KOPT-K1 (cell line): ENCODE measurements around the gene CTXN1.
A peak's percentile ranks its signal among the peaks of the same experiment; 100 is the strongest.
"Not testable (repeated sequence)": the region's sequence is repeated elsewhere in the genome, so short reads cannot be mapped to it uniquely, and the experiment has no call there.

Experiments used
- H3K27ac ChIP-seq: fragments of 200-600 bp; sonication (generic); 2 replicates; pipeline ENCODE4 v1.5.1; 2016; ENCODE audit warnings: antibody characterized with exemption, mild to moderate bottlenecking, low read depth, low read length; ENCODE audit not compliant: poor library complexity, severe bottlenecking
- H3K36me3 ChIP-seq: fragments of 200-600 bp; sonication (generic); 2 replicates; pipeline ENCODE4 v1.5.1; 2017; ENCODE audit warnings: antibody characterized with exemption, mild to moderate bottlenecking, low read length, moderate library complexity; ENCODE audit not compliant: insufficient read depth
- H3K9me3 ChIP-seq: fragments of 200-600 bp; sonication (generic); 2 replicates; pipeline ENCODE4 v1.5.1; 2017; ENCODE audit warnings: antibody characterized with exemption, low read length, mild to moderate bottlenecking; ENCODE audit not compliant: insufficient read depth, poor library complexity, severe bottlenecking

The CTXN1 gene

GRCh38 chr19:7933411-7933810, 7.5 kb upstream of the CTXN1 start:
- Histone ChIP-seq H3K9me3 (no peaks in the 10 kb centered on the region), H3K27ac (no peak overlapping the region), H3K36me3 (peaks cover 92% of the 10 kb centered on the region)

GRCh38 chr19:7932930-7933300, 7.0 kb upstream of the CTXN1 start:
- Histone ChIP-seq H3K9me3 (no peaks in the 10 kb centered on the region), H3K36me3 (peaks cover 87% of the 10 kb centered on the region), H3K27ac (no peak overlapping the region)

- Histone ChIP-seq H3K36me3 (peaks cover 85% of the 10 kb centered on the region), H3K27ac (no peak overlapping the region), H3K9me3 (no peaks in the 10 kb centered on the region)
Measured at GRCh38 chr19:7932276-7932929, 6.5 kb upstream of the CTXN1 start.

DNA sequence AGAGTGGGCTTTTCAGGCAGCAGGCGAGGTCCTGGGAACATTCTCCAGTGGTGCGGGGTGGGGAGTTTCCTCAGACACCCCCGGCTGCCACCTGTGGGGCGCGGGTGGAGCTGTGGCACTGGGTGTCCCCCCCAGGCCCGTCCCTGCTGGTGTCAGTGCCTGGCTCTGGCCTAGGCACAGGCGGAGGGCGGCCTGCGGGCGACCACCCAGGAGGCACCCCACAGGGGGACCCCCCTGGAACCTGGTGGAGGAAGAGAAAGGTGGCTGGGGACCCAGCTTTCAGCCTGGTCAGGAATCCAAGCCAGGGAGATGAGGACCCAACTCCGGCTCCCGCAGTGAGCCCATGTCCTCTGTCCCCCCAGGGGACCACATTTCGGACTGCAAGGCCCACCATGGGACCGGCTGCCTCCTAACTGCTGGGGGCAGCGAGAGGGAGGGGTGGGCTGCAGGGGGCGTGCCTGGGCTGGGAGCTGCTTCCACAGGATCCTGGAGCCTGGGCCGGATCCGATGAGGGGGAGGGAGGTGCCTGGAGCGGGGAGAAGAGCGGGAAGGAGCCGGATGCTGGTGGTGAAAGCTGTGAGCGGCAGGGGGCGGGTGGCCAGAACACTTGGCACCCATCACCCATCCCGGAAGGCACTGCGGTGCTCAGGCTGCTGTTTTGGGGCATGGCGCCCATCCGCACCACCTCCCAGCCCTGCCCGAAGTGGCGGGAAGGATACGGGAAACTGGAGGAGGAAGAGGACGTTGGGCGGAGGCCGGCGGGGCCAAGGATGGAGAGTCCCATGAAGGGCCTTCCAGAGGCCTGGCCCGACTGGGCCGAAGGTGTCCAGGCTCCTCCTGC, 5.5 kb upstream of the CTXN1 start:
- Histone ChIP-seq H3K27ac (no peak overlapping the region), H3K36me3 (peaks cover 76% of the 10 kb centered on the region), H3K9me3 (no peaks in the 10 kb centered on the region)

DNA sequence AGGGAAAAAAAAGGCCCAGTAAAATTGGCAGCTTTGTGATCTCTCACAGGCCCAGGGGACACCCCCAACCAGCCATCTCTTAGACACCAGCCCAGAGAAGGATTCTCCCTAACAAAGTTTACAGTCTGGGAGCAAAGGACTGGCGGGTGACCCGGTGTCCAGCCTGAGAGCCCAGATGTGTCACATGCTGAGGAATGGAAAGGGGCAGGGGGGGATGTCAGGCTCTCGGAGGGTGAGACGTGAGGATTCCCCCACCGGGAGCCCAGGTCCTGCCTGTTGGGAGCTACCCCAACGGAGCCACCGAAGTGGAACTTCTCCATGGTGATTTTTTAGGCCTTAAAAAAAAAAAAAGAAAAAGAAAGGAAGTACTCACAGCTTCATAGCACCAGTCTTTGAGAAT, 4.8 kb upstream of the CTXN1 start:
- Histone ChIP-seq H3K27ac (no peak overlapping the region), H3K9me3 (no peaks in the 10 kb centered on the region), H3K36me3 (peaks cover 70% of the 10 kb centered on the region)

GRCh38 chr19:7930030-7930429, 4.1 kb upstream of the CTXN1 start:
- H3K36me3 ChIP-seq: peaks cover 62% of the 10 kb centered on the region
- not testable (repeated sequence) for H3K27ac ChIP-seq, H3K9me3 ChIP-seq

GRCh38 chr19:7928741-7929701, 3.1 kb upstream of the CTXN1 start:
- peaks cover 52% of the 10 kb centered on the region for H3K36me3 ChIP-seq
- no peaks in the 10 kb centered on the region for H3K9me3 ChIP-seq
- H3K27ac ChIP-seq: no peak overlapping the region

- Histone ChIP-seq H3K9me3 (no peaks in the 10 kb centered on the region), H3K36me3 (peaks cover 45% of the 10 kb centered on the region), H3K27ac (no peak overlapping the region)
Measured at GRCh38 chr19:7928334-7928706, 2.4 kb upstream of the CTXN1 start.

GRCh38 chr19:7927605-7928333, 1.8 kb upstream of the CTXN1 start:
- Histone ChIP-seq H3K36me3 (peaks cover 44% of the 10 kb centered on the region), H3K9me3 (no peaks in the 10 kb centered on the region), H3K27ac (no peak overlapping the region)

DNA sequence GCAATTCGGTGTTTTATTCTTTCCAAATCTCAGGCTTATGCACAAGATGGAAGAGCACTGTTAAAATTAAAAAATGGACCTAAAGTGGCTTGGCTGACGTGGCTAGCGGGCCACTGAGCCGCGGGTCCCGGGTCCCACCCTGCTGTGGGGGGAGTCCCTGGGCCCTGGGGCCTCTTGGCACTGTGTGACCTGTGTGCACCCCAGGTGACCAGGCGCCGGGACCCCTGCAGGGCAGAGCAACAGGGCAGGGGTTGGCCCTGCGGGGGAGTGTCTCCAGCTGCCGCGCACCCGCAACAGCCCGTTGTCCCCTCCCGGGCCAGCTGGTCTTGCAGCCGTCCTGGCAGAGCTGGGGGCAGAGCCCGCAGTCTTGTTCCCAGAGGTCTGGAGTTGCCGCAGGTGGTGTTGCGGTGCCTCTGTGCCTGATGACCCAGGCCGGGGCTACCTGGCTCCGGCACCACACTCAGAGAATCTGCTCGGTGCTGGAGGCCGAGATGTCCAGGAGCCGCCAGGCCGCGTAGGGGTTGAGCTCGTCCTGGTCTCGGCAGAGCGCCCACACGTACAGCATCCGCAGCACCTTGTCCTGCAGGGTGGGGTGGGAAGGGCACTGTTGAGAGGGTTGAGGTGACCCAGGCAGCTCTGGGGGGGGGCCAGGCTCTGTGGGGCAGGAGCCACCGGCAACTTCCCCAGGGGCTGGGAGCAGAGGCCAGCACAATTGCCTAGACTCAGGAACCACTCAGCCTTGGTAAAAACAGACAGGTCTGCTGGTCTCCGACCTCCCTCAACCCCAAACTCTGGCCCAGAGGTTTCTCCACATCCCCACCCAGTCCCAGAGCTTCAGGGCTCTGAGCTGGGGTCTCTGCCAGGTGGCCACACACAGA, 1.0 kb upstream of the CTXN1 start:
- peaks cover 44% of the 10 kb centered on the region for H3K36me3 ChIP-seq

DNA sequence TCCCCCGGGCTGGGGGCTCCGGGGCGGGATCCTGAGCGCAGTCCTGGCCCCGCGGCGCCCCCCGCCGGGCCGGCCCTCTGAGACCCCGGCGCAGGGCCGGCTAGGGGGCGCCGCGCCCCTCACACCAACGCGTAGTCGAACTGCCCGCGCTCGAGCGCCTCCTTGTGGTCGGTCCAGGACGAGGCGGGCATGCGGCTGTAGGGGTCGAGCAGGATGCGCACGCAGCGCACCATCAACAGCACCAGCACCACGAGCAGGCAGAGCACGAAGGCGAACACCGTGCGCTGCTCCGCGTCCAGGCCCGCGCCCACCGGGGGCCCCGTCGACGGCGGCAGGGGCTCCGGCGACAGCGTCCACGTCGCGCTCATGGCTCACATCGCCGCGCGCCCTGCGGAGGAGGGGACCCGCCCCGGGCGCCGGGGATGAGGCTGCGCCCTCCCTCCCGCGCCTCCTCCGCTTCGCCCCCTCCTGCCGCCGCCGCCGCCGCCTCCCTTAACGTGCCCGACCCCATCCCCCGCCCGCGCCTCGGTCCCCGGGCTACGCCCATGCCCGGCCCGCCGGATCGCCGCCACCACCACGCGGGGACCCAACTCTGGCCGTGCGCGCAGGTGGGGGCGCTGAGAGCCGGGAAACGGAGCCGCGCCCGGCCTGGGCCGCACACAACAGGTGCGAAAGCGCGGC, 624 bp downstream of the CTXN1 start:
- peak overlapping the region; percentile 14 for H3K27ac ChIP-seq

More for the DNA sequence above, 1.0 kb upstream of the CTXN1 start:
- H3K9me3 ChIP-seq: no peaks in the 10 kb centered on the region
- no peak overlapping the region for H3K27ac ChIP-seq

DNA sequence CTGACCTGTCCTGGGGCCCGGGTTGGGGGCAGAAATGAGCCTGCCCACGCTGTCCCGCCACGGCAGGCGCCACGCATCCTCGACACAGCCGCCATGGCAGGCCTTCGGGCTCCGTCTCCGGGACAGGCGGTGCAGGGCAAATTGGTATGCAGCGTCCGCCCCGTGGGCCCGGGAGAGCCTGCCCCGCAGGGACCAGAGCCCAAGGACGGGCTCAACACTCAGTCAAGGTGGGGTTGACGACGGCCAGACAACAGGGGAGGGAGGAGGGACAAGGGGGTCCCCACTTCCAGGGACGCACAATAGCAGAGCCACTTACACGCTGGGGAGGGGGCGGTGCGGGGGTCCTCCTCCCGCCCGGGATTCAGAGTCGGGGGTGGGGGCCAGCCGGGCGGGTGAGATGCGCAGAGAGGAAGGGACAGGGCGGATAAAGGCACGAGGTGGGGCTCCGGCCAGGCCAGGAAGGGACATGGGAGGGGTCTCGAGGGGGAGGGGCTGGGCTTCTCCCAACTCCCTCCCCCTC, 1.2 kb downstream of the CTXN1 start:
- H3K9me3 ChIP-seq: no peaks in the 10 kb centered on the region
- peaks cover 29% of the 10 kb centered on the region; the same call in 1 of the 2 replicates for H3K36me3 ChIP-seq
- no peak overlapping the region for H3K27ac ChIP-seq

More for the DNA sequence above, 624 bp downstream of the CTXN1 start:
- Histone ChIP-seq H3K9me3 (no peaks in the 10 kb centered on the region), H3K36me3 (peaks cover 33% of the 10 kb centered on the region)

- Histone ChIP-seq H3K27ac (no peak overlapping the region), H3K36me3 (peaks cover 27% of the 10 kb centered on the region; the same call in 1 of the 2 replicates), H3K9me3 (no peaks in the 10 kb centered on the region)
Measured at GRCh38 chr19:7924241-7924640, 1.7 kb downstream of the CTXN1 start.
